ENCODE data around the gene B3GNT8. TPM values are rescaled to one million over a fixed set of nuclear protein-coding genes. Genes with fewer than 3 reads are reported as not detected.
A peak's percentile ranks its signal among the peaks of the same experiment; 100 is the strongest.

B3GNT8 gene
- total and polyA plus RNA-seq, 9 of the 15 experiments (the other 6 are each of a cell fraction or from before 2014, with no cell fraction given): 0.11 to 2.9 (median 0.65) TPM; not detected in 2

DNA sequence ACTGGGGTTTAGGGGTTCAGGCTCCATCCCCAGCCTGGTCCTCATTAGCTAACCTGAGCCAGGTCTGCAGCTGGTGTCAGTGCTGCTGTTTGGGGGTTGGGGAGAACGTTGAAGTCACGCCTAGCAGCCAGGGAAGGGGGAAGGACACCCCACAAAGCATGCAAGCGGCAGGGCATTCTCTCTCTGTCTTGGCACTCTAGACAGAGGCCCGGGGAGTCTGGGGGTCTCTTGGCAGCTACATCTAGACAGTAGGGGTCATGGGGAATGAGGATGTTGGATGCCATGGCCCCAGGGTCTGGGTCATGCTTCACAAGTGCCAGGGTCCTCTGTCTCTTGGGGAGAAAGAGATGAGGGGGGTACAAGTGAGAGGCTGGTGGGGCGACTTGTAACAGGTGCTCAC, 18.4 kb upstream of the B3GNT8 start (continued):
- TF ChIP-seq MYNN (IDR thresholded peaks at IDR 0.05) (no peak), MYNN (CRISPR knock-in tag; IDR thresholded peaks at IDR 0.05) (no peak), RBM34 (IDR thresholded peaks at IDR 0.05; ENCODE audit: borderline replicate concordance, insufficient read depth, low read length) (no peak)

DNA sequence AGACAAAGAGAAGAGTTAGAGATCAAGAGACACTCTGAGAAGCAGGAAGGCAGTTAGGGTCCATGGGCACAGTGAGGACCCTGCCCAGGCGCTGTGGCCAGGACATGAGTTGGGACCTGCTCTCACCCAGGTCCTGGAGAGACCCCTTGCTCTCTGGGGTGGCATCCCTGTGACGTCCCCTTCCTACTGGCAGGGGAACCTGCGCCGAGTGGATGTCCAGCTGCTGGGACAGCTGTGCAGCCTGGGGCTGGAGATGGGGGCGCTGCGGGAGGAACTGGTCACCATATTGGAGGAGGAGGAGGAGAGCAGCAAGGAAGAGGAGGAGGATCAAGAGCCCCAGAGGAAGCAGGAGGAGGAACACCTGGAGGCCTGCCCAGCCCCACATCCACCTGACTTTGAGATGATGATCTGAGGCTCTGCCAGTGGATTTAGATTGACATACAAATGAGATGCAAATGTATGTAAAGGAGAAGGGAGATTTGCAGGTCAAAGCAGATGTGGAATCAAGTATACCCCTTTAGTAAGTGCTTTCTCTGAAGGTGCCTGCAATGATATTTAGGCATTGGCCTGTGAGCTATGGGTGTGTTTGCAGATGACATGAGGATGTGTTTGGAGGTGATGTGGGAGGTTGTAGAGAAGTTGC, 16.8 kb upstream of the B3GNT8 start:
- H3K9me3 ChIP-seq (replicated peaks; ENCODE audit: control insufficient read depth, insufficient read depth, low read depth, low read length): peaks cover 4% of the 10 kb centered on the region
- H3K9ac ChIP-seq (ENCODE audit: insufficient read depth in 1 of 2, low read depth in 2 of 2, low read length in 2 of 2): 0 out of 4 replicates have a peak overlapping the region, but pooled peaks of 1 of the 2 experiments have one; percentile 19
- H3K4me3 ChIP-seq: no peak overlapping the region
- intact Hi-C loops (cut with micrococcal nuclease) (loop anchor here (10.0 kb wide), 1 partner anchor 239 kb away; no protein-coding TSS in a partner anchor), in situ Hi-C loops (cut with MboI) (no loop called here)
- POLR2A ChIA-PET: interaction anchor here (0.7 kb wide), 1 partner anchor 13 kb away, joined by 3 read pairs; no protein-coding TSS in a partner anchor
- 23% methylated on average over 6 of the region's 6 CpGs for WGBS (ENCODE audit: insufficient coverage, low coverage, missing lambda C conversion rate)
- no peaks in the 10 kb centered on the region for H3K36me3 ChIP-seq (ENCODE audit: control insufficient read depth, insufficient read depth, low read length)
- FAIRE-seq (no peak), ATAC-seq (no peak), DNase-seq (ENCODE audit: extremely low read depth in 1 of 4, low spot score in 3 of 4) (peak in 2 of 4 experiments; percentile 3 to 13)
- BruUV-seq (replicated peaks): no TSS peak
- no peaks in the 10 kb centered on the region for H4K20me1 ChIP-seq (replicated peaks; ENCODE audit: control insufficient read depth, insufficient read depth, low read length)
- peaks cover 4% of the 10 kb centered on the region; the same call in 2 of the 3 replicates for H3K79me2 ChIP-seq (ENCODE audit: control insufficient read depth, insufficient read depth, low read length)
- peaks cover 4 to 15% of the 10 kb centered on the region in 2 experiments; a peak in 4 of 5 replicates for H3K27me3 ChIP-seq (ENCODE audit: control insufficient read depth in 2 of 2, insufficient read depth in 2 of 2, low read length in 2 of 2)
- TF ChIP-seq ZNF263 (CRISPR knock-in tag; IDR thresholded peaks at IDR 0.05; ENCODE audit: borderline replicate concordance): peak; percentile 23; the same call in 1 of the 2 replicates
- no peak for TF ChIP-seq GABPB2 (CRISPR knock-in tag; conservative IDR thresholded peaks at IDR 0.05)
- peak overlapping the region; percentile 71; the same call in 1 of the 2 replicates for H2AFZ ChIP-seq (ENCODE audit: low read depth, low read length)
- H3K4me1 ChIP-seq (replicated peaks in 1 of 2; ENCODE audit: control insufficient read depth in 2 of 2, insufficient read depth in 2 of 2, low read length in 2 of 2): peaks cover 4 to 17% of the 10 kb centered on the region in 2 experiments; a peak in 4 of 5 replicates
- no peak overlapping the region for H3K4me2 ChIP-seq (ENCODE audit: insufficient read depth, low read length)
- CTCF ChIA-PET (ENCODE audit: low intra/inter-chr PET ratio): interaction anchor here (1.0 kb wide), 1 partner anchor 136 kb away, joined by 3 read pairs; no protein-coding TSS in a partner anchor
- H3K27ac ChIP-seq (ENCODE audit: extremely low read depth, low read depth, low read length): no peak overlapping the region
- H3K9me1 ChIP-seq (ENCODE audit: control insufficient read depth, insufficient read depth, low read length): no peaks in the 10 kb centered on the region

Measured in K562 (cell line).